ENCODE data around the gene COA8. TPM values are rescaled to one million over a fixed set of nuclear protein-coding genes. Genes with fewer than 3 reads are reported as not detected.

Gene COA8
- polyA plus RNA-seq, 1 of the 3 experiments (the other 2 are of a cell fraction): 25.2 TPM

DNA sequence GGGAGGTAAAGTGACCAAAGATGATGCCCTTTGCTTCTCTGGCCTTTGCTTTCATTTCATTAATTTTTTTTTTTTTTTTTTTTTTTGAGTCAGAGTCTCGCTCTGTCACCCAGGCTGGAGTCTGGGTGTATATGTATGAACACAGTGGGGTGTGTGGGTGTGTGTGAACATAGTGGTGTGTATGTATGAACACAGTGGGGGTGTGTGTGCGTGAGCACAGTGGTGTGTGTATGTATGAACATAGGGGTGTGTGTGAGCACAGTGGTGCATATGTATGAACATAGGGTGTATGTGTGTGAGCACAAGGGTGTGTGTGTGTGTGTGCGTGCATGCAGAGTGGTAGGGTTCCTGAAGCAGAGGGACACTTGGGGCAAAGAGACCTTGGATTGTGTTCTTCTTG lies 75.8 kb downstream of the COA8 start (continued):
- TF ChIP-seq, protein P1, sequence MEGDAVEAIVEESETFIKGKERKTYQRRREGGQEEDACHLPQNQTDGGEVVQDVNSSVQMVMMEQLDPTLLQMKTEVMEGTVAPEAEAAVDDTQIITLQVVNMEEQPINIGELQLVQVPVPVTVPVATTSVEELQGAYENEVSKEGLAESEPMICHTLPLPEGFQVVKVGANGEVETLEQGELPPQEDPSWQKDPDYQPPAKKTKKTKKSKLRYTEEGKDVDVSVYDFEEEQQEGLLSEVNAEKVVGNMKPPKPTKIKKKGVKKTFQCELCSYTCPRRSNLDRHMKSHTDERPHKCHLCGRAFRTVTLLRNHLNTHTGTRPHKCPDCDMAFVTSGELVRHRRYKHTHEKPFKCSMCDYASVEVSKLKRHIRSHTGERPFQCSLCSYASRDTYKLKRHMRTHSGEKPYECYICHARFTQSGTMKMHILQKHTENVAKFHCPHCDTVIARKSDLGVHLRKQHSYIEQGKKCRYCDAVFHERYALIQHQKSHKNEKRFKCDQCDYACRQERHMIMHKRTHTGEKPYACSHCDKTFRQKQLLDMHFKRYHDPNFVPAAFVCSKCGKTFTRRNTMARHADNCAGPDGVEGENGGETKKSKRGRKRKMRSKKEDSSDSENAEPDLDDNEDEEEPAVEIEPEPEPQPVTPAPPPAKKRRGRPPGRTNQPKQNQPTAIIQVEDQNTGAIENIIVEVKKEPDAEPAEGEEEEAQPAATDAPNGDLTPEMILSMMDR (IDR thresholded peaks at IDR 0.05): no peak
- TF ChIP-seq FOXJ3 (CRISPR knock-in tag; IDR thresholded peaks at IDR 0.05): no peak

Small RNAs within 50 kb of the gene (small RNA-seq; reads per million reads assigned to genes)
- 0 reads per million in 7 experiments for gene RNU4-68P
- gene RNU7-160P: 0 reads per million in 7 experiments

Other genes starting within 250 kb of the COA8 start
- gene EIF5, start 228.7 kb upstream of the COA8 start, polyA plus RNA-seq (2012; rRNA removed): 120 and 127 TPM in 2 replicates
- 73.4 and 94.5 TPM in 2 replicates for gene MARK3, start 177.5 kb upstream of the COA8 start, polyA plus RNA-seq (2012; rRNA removed)
- gene CKB, start 40.1 kb upstream of the COA8 start, polyA plus RNA-seq (2012; rRNA removed): 47.6 and 53.0 TPM in 2 replicates
- gene TRMT61A, start 33.8 kb upstream of the COA8 start, polyA plus RNA-seq (2012; rRNA removed): 15.8 and 18.1 TPM in 2 replicates
- gene BAG5, start 303 bp upstream of the COA8 start, polyA plus RNA-seq (2012; rRNA removed): 5.2 and 5.9 TPM in 2 replicates
- gene KLC1, start 66.3 kb downstream of the COA8 start, polyA plus RNA-seq (2012; rRNA removed): 211 and 308 TPM in 2 replicates
- gene XRCC3, start 152.5 kb downstream of the COA8 start, polyA plus RNA-seq (2012; rRNA removed): 10.7 and 11.7 TPM in 2 replicates
- 82.1 and 85.3 TPM in 2 replicates for gene ZFYVE21, start 152.8 kb downstream of the COA8 start, polyA plus RNA-seq (2012; rRNA removed)